ENCODE data around the gene SH2D3A.

The SH2D3A gene

GRCh38 chr19:6732803-6733337 is 34.4 kb downstream of the SH2D3A start:
- TF ChIP-seq ZNF274 (IDR thresholded peaks at IDR 0.05; ENCODE audit: low read depth, low read length), result no peak

GRCh38 chr19:6731822-6732221 is 35.4 kb downstream of the SH2D3A start:
- no peak for TF ChIP-seq ZNF274 (IDR thresholded peaks at IDR 0.05; ENCODE audit: low read depth, low read length)
- H3K4me3 ChIP-seq (ENCODE audit: low read length), result no peak overlapping the region

More at GRCh38 chr19:6732803-6733337, 34.4 kb downstream of the SH2D3A start:
- no peak overlapping the region for H3K4me3 ChIP-seq (ENCODE audit: low read length)

- no peak overlapping the region for H3K4me3 ChIP-seq (ENCODE audit: low read length)
- TF ChIP-seq ZNF274 (IDR thresholded peaks at IDR 0.05; ENCODE audit: low read depth, low read length), result no peak
Observed at GRCh38 chr19:6730941-6731670, 36.1 kb downstream of the SH2D3A start.

GRCh38 chr19:6730153-6730804 is 37.0 kb downstream of the SH2D3A start:
- no peak overlapping the region for H3K4me3 ChIP-seq (ENCODE audit: low read length)
- no peak for TF ChIP-seq ZNF274 (IDR thresholded peaks at IDR 0.05; ENCODE audit: low read depth, low read length)

GRCh38 chr19:6729573-6730152 is 37.6 kb downstream of the SH2D3A start:
- no peak overlapping the region for H3K4me3 ChIP-seq (ENCODE audit: low read length)
- TF ChIP-seq ZNF274 (IDR thresholded peaks at IDR 0.05; ENCODE audit: low read depth, low read length), result no peak

- H3K4me3 ChIP-seq (ENCODE audit: low read length), result no peak overlapping the region; the same call in 1 of the 2 replicates
- TF ChIP-seq ZNF274 (IDR thresholded peaks at IDR 0.05; ENCODE audit: low read depth, low read length), result no peak
Observed at GRCh38 chr19:6728346-6728745, 38.9 kb downstream of the SH2D3A start.

- no peak overlapping the region for H3K4me3 ChIP-seq (ENCODE audit: low read length)
- TF ChIP-seq ZNF274 (IDR thresholded peaks at IDR 0.05; ENCODE audit: low read depth, low read length), result no peak
Observed at GRCh38 chr19:6725513-6726231, 41.6 kb downstream of the SH2D3A start.

GRCh38 chr19:6724631-6725492 is 42.4 kb downstream of the SH2D3A start:
- H3K4me3 ChIP-seq (ENCODE audit: low read length), result no peak overlapping the region

GRCh38 chr19:6723738-6724137 is 43.5 kb downstream of the SH2D3A start:
- H3K4me3 ChIP-seq (ENCODE audit: low read length), result no peak overlapping the region
- no peak for TF ChIP-seq ZNF274 (IDR thresholded peaks at IDR 0.05; ENCODE audit: low read depth, low read length)

More at GRCh38 chr19:6724631-6725492, 42.4 kb downstream of the SH2D3A start:
- no peak for TF ChIP-seq ZNF274 (IDR thresholded peaks at IDR 0.05; ENCODE audit: low read depth, low read length)

GRCh38 chr19:6723108-6723618 is 44.1 kb downstream of the SH2D3A start:
- no peak overlapping the region for H3K4me3 ChIP-seq (ENCODE audit: low read length)
- no peak for TF ChIP-seq ZNF274 (IDR thresholded peaks at IDR 0.05; ENCODE audit: low read depth, low read length)

GRCh38 chr19:6721773-6722172 is 45.5 kb downstream of the SH2D3A start:
- H3K4me3 ChIP-seq (ENCODE audit: low read length), result no peak overlapping the region; the same call in 1 of the 2 replicates
- no peak for TF ChIP-seq ZNF274 (IDR thresholded peaks at IDR 0.05; ENCODE audit: low read depth, low read length)

GRCh38 chr19:6721138-6721474 is 46.1 kb downstream of the SH2D3A start:
- no peak for TF ChIP-seq ZNF274 (IDR thresholded peaks at IDR 0.05; ENCODE audit: low read depth, low read length)
- no peak overlapping the region for H3K4me3 ChIP-seq (ENCODE audit: low read length)

Data from GM08714 (cell line).